Stimulated activated effector memory CD8-positive, alpha-beta T cell treated with anti-CD3 and anti-CD28 coated beads, Interleukin-12 subunit alpha, Interleukin-12 subunit beta, amount 100 ng/mL, for 72 hours (primary cell): ENCODE data around the gene HEATR5A.
A peak's percentile ranks its signal among the peaks of the same experiment; 100 is the strongest.
"Not testable (repeated sequence)": the region's sequence is repeated elsewhere in the genome, so short reads cannot be mapped to it uniquely, and the experiment has no call there.

Experiments used
- ATAC-seq: fragments of 150-1000 bp; cut with Tn5 transposase; 2 replicates; pipeline ENCODE4 v1.10.0; 2021
- DNase-seq, 2 donors: peaks; one replicate each; pipeline ENCODE4 v3.0.0; 2021 to 2022; ENCODE audit warnings: low spot score in 2 of 2
- H3K27ac Mint-ChIP-seq: one replicate; pipeline ENCODE4 v1.8.0; 2022; ENCODE audit warnings: mild to moderate bottlenecking, mixed read lengths
- H3K36me3 Mint-ChIP-seq: one replicate; pipeline ENCODE4 v1.8.0; 2022; ENCODE audit warnings: mild to moderate bottlenecking, mixed read lengths
- H3K4me1 Mint-ChIP-seq: one replicate; pipeline ENCODE4 v1.8.0; 2022; ENCODE audit warnings: mixed read lengths
- H3K4me3 Mint-ChIP-seq: one replicate; pipeline ENCODE4 v1.8.0; 2022; ENCODE audit warnings: mild to moderate bottlenecking, mixed read lengths
- H3K9me3 Mint-ChIP-seq: one replicate; pipeline ENCODE4 v1.8.0; 2022; ENCODE audit warnings: mixed read lengths

The HEATR5A gene

DNA sequence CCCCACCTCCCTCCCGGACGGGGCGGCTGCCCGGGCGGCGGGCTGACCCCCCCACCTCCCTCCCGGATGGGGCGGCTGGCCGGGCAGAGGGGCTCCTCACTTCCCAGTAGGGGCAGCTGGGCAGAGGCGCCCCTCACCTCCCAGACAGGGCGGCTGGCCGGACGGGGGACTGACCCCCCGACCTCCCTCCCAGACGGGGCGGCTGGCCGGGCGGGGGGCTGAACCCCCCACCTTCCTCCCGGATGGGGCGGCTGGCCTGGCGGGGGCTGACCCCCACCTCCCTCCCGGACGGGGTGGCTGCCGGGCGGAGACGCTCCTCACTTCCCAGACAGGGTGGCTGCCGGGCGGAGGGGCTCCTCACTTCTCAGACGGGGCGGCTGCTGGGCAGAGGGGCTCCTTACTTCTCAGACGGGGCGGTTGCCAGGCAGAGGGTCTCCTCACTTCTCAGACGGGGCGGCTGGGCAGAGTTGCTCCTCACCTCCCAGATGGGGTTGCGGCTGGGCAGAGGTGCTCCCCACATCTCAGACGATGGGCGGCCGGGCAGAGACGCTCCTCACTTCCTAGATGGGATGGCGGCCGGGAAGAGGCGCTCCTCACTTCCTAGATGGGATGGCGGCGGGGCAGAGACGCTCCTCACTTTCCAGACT, 16.8 kb upstream of the HEATR5A start:
- not testable (repeated sequence) for H3K9me3 Mint-ChIP-seq, H3K27ac Mint-ChIP-seq, H3K4me1 Mint-ChIP-seq, ATAC-seq, DNase-seq, H3K4me3 Mint-ChIP-seq, H3K36me3 Mint-ChIP-seq

DNA sequence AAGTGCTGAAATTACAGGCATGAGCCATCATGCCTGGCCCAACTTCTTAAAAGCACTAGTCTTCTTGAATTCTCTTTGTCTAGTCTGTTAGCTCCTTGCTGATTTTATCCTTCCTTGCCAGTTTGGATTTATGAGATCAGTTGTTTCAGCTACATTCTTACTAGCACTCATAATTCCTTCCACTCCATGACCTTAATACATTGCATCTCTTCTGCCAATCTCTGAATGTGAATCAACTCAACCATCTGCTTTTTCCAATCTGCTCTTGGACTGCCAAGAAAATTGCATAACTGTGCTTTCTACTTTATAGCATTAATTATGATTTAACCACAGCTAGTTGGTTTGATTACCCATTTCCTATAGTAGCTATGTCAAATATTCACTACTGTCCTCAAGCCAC, 14.9 kb upstream of the HEATR5A start:
- Mint-ChIP-seq H3K4me3 (no peak overlapping the region), H3K36me3 (no peaks in the 10 kb centered on the region), H3K27ac (no peak overlapping the region), H3K4me1 (peaks cover 5% of the 10 kb centered on the region), H3K9me3 (peaks cover 3% of the 10 kb centered on the region)
- DNase-seq (no peak), ATAC-seq (no peak)

DNA sequence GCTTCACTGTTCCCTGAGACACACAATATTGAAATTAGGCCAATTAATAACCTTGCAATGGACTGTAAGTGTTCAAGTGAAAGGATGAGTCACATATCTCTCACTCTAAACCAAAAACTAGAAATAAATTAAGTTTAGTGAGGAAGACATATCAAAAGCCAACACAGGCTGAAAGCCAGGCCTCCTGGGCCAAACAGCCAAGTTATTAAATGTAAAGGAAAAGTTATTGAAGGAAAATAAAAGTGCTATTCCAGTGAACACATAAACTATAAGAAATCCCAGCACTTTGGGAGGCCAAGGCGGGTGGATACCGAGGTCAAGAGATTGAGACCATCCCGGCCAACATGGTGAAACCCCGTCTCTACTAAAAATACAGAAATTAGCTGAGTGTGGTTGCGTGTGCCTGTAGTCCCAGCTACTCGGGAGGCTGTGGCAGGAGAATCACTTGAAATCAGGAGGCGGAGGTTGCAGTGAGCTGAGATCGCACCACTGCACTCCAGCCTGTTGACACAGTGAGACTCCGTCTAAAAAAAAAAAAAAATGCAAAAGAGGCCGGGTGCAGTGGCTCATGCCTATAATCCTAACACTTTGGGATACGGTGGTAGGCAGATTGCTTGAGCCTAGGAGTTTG, 10.4 kb upstream of the HEATR5A start:
- Mint-ChIP-seq H3K27ac (no peak overlapping the region), H3K4me1 (peaks cover 7% of the 10 kb centered on the region), H3K4me3 (no peak overlapping the region), H3K9me3 (peaks cover 3% of the 10 kb centered on the region), H3K36me3 (no peaks in the 10 kb centered on the region)
- ATAC-seq (no peak), DNase-seq (no peak)

DNA sequence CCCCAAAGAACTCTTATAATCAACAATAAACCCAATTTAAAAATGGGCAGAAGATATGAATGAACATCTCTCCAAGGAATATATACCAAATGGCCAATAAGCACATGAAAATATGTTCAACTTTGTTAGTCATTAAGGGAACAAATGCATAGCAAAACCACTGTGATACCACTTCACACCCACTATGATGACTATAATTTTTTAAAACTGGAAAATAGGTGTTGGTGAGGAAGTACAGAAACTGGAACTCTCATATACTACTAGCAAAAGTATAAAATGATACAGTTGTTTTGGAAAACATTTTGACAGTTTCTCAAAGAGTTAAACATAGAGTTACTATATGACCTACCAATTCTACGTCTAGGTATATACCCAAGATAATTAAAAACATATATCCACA, 9.4 kb upstream of the HEATR5A start:
- no peak for DNase-seq
- ATAC-seq = peak; percentile 95
- Mint-ChIP-seq H3K36me3 (no peaks in the 10 kb centered on the region), H3K27ac (no peak overlapping the region), H3K9me3 (peaks cover 3% of the 10 kb centered on the region), H3K4me1 (peaks cover 7% of the 10 kb centered on the region), H3K4me3 (no peak overlapping the region)

DNA sequence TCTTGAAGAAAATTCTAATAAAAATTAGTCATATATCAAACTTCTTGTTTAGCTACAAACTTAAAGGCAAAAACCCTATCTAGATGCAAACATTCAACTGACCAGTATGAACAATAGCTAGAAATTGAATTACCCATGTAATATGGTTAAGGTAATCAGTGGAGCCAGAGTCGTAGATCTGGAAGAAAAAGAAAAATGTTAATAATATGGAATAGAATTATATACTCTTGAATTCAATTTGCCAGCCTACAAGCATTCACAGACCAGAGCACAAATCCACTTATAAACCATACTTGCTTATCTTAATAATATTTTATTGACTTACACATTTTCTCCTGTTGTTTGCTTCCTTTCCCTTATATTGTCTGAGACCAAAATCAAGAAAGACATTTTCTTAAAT, 7.7 kb upstream of the HEATR5A start:
- Mint-ChIP-seq H3K4me1 (peaks cover 7% of the 10 kb centered on the region), H3K4me3 (no peak overlapping the region), H3K27ac (no peak overlapping the region), H3K36me3 (no peaks in the 10 kb centered on the region), H3K9me3 (peaks cover 3% of the 10 kb centered on the region)
- no peak for DNase-seq
- no peak for ATAC-seq

DNA sequence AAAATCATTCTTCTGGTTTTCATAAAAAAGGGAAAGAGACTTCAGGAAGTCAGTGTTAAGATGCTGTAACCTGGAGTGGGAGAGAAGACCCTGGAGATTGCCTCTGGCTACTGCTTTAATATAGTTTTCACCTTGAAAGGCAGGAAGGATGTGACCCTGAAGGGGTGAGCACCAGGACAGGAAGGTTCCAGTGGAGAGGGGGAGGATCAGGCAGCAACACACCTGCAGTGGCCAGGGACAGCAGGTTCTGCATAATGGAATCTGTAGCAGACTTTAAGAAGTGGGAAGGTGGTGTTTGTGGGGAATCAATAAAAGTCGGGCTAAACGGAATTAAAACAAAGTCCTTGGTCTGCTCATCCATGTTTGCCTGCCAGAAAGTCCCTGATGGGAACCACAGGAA, 6.3 kb upstream of the HEATR5A start:
- DNase-seq (no peak), ATAC-seq (no peak)
- no peak overlapping the region for H3K27ac Mint-ChIP-seq
- H3K4me1 Mint-ChIP-seq = peaks cover 11% of the 10 kb centered on the region
- no peaks in the 10 kb centered on the region for H3K9me3 Mint-ChIP-seq
- peaks cover 4% of the 10 kb centered on the region for H3K36me3 Mint-ChIP-seq
- H3K4me3 Mint-ChIP-seq = no peak overlapping the region

DNA sequence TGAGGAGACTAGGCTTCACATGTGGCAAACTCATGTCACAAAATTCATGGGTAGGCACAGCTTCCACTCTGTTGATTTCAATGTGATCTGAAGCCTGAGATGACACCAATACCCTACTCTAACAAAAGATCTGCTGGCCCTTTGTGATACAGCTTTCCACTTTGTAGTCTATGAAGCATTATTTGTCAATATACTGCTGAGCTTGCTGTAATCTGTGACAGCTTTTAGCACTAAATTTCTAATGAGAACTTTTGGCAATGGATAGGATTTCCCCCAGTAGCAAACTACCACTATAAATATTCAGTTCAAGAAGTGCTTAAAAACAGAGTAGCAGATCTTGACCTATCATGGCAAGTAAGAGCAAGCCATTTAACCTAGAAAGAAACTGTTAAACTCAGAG, 5.6 kb upstream of the HEATR5A start:
- H3K4me1 Mint-ChIP-seq = peaks cover 19% of the 10 kb centered on the region
- ATAC-seq = no peak

DNA sequence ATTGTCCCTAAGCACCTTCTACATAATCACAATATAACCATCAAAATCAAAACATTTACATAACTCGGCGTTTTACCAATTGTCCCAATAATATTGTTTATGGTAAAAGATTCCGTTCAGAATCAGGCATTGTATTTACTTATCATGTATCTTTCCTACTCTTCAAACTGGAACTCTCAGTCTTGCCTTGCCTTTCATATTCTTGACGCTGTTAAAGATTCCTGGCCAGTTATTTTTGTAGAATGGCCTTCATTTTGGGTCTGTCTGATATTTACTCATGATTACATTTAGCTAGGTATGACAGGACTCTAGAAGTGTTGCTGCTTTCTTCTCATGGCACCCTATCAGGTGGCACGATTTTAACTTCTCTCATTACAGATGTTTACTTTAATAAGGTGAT, 850 bp upstream of the HEATR5A start:
- peak overlapping the region; percentile 92 for H3K4me3 Mint-ChIP-seq
- H3K4me1 Mint-ChIP-seq = peaks cover 26% of the 10 kb centered on the region
- DNase-seq (no peak), ATAC-seq (no peak)
- H3K9me3 Mint-ChIP-seq = no peaks in the 10 kb centered on the region
- H3K27ac Mint-ChIP-seq = peak overlapping the region; percentile 93
- H3K36me3 Mint-ChIP-seq = peaks cover 10% of the 10 kb centered on the region

More for the DNA sequence above, 5.6 kb upstream of the HEATR5A start:
- Mint-ChIP-seq H3K36me3 (peaks cover 5% of the 10 kb centered on the region), H3K9me3 (no peaks in the 10 kb centered on the region), H3K4me3 (no peak overlapping the region), H3K27ac (no peak overlapping the region)
- DNase-seq = no peak

DNA sequence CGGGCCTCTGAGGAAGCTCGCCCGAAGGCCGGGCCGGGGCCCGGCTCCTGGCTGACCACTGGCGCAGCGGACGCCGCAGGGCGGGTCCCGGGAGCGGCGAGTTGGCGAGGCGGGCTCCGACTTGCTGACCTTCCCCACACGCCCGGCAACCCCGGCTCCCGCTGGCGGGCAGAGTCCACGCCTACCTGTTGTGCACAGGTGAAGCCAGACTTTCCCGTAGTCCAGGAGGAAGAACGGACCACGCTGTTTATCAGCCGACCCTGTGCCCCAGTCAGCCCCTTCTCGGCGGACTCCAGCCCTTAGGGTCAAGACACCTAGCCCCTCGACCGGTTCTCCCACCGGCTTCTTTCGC, 407 bp downstream of the HEATR5A start:
- DNase-seq = peak; percentile 10 to 58
- H3K9me3 Mint-ChIP-seq = no peaks in the 10 kb centered on the region
- peak overlapping the region; percentile 92 for H3K4me3 Mint-ChIP-seq
- peaks cover 10% of the 10 kb centered on the region for H3K36me3 Mint-ChIP-seq
- H3K4me1 Mint-ChIP-seq = peaks cover 31% of the 10 kb centered on the region
- peak overlapping the region; percentile 93 for H3K27ac Mint-ChIP-seq
- ATAC-seq = peak; percentile 2

DNA sequence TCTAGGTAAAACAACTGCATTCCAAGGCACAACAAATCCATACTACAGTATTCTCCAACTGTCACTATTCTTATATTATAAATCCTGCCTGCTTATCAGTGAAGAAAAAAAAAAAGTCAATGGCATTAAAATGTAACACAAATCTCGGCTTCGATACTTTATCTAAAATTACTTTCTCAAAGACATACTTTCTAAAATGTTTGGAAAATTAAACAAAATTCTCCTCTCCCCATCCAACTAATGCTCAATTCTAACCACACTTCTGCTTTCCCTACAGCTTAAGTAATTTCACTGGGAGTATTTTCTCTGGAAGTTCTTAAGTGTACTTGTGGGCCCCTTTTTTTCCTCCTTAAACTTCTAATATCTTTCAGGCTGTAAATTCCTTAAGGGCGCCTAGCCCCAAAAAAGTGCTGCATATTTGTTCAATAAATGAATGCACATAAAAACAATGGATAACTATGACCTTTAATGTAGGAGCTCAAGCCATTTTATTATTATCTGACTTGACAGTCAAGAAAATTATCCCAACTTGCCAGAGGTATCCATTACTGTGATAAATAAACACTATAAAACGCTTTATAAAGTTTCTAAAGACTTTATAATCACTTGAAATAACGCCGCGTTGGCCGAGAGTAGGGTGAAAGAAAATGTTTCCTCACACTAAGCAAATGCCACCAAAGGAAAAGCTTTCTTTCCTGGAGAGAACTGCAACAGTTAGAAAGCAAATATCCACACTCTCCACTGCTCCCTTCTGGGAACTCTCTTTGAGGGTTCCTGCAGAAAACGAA, 977 bp downstream of the HEATR5A start:
- H3K27ac Mint-ChIP-seq = peak overlapping the region; percentile 38

DNA sequence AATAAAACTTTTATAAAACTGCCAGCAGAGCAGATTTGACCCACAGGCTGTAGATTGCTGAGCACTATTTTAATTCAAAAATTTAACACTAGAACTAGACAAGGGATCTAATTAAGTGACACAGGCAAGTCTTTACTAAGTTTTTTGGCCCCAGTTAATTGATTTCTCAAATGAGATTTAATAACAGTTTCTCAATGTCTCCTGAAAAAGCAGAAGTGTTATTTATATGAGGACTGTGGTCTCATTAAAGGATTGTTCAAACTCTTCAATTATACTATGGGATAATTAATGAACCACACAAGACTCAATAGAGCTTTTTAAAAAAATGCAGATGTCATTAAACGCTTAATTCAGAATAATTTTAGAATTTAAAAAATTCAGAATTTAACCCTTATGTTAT, 1.9 kb downstream of the HEATR5A start:
- H3K27ac Mint-ChIP-seq = no peak overlapping the region
- H3K9me3 Mint-ChIP-seq = no peaks in the 10 kb centered on the region
- ATAC-seq (no peak), DNase-seq (no peak)
- H3K4me3 Mint-ChIP-seq = peak overlapping the region; percentile 23
- peaks cover 10% of the 10 kb centered on the region for H3K36me3 Mint-ChIP-seq
- peaks cover 44% of the 10 kb centered on the region for H3K4me1 Mint-ChIP-seq

More for the DNA sequence above, 977 bp downstream of the HEATR5A start:
- H3K4me3 Mint-ChIP-seq = peak overlapping the region; percentile 92
- H3K9me3 Mint-ChIP-seq = no peaks in the 10 kb centered on the region
- H3K36me3 Mint-ChIP-seq = peaks cover 10% of the 10 kb centered on the region
- ATAC-seq (no peak), DNase-seq (no peak)
- H3K4me1 Mint-ChIP-seq = peaks cover 36% of the 10 kb centered on the region

DNA sequence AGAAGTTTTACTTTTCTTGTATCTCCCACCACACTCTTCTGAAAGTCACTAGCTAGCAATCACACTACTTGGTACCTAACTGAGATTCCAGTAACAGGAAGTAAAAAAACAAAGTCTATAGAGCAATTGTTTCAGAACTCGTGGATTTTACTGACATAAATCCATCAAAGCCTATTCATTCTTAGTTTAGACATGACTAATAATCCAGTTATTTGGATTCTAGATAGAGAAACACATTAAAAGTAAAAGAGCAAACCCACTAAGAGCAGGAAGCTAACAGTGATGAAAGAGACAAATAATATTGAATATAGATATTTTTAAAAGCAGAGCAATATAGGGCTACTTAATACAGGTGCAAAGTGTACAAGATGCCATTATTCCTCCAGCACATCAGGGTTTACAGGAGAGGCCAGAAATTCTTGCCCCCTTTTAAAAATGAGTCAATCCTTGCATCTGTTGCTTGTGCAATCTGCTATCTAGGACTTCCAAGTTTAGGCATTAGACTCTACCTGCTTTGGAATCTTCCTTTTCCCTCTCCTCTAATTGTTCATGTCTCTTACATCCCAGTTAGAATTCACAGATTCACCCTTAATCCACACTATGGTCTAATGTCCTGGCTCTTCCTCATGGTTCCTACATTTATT, 6.0 kb downstream of the HEATR5A start:
- H3K9me3 Mint-ChIP-seq = no peaks in the 10 kb centered on the region
- no peak overlapping the region for H3K4me3 Mint-ChIP-seq
- H3K36me3 Mint-ChIP-seq = peaks cover 10% of the 10 kb centered on the region
- DNase-seq (no peak), ATAC-seq (no peak)
- H3K27ac Mint-ChIP-seq = no peak overlapping the region
- peaks cover 23% of the 10 kb centered on the region for H3K4me1 Mint-ChIP-seq

DNA sequence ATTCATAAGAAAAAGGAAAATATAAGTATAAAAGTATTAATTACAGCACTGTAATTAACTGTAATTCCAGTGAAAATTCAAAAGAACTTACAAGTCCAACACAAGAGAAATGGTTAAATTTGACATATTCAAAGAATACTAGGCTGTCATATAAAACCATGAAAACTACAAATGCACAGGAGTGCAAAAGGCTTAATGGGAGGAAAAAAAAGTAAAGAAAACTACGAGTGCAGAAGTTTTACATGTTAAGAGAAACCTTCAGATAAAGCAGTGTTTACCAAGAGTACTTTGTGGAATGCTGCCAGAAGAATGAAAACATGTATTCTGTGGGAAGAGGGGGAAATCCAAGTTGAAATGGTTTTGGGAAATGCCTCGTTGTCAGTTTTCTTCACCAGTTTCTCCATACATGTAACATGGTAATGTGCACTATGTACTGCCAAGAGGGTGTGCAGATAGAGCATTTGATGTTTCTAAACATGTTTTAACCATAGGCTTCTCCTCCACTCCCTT, 9.1 kb downstream of the HEATR5A start:
- no peaks in the 10 kb centered on the region for H3K9me3 Mint-ChIP-seq
- ATAC-seq (no peak), DNase-seq (no peak)
- peaks cover 19% of the 10 kb centered on the region for H3K4me1 Mint-ChIP-seq
- no peak overlapping the region for H3K27ac Mint-ChIP-seq
- no peak overlapping the region for H3K4me3 Mint-ChIP-seq
- peaks cover 5% of the 10 kb centered on the region for H3K36me3 Mint-ChIP-seq

DNA sequence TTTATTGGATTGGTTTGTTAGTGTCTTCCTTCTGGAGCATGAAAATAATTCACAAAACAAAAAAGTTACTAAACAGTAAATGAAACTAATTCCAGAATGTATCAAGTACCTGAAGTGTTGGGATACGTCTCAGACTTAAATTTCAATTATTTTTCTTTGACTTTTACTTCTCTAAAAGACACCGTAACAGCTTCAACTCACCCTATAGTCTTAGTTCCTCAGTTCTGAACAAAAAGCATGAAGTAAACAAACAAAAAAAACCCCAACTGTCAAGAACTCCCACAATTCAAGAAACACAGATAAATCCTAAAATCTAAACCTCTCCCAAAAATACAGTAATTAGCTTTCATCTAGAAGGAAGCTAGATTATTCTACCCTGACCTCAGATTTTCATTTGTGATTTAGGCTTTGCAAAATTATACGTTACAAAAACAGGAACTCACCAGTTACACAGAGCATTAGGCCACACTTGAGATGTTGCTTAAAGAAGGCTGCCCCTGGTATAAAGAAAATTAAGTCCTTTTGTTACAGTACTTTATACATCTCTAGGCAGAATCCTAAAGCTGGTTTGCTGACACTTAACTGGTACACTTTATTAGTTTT, 10.2 kb downstream of the HEATR5A start:
- no peak overlapping the region for H3K4me3 Mint-ChIP-seq
- peaks cover 5% of the 10 kb centered on the region for H3K36me3 Mint-ChIP-seq
- no peak for ATAC-seq
- H3K9me3 Mint-ChIP-seq = no peaks in the 10 kb centered on the region
- peaks cover 15% of the 10 kb centered on the region for H3K4me1 Mint-ChIP-seq
- no peak for DNase-seq
- H3K27ac Mint-ChIP-seq = peak overlapping the region; percentile 70

DNA sequence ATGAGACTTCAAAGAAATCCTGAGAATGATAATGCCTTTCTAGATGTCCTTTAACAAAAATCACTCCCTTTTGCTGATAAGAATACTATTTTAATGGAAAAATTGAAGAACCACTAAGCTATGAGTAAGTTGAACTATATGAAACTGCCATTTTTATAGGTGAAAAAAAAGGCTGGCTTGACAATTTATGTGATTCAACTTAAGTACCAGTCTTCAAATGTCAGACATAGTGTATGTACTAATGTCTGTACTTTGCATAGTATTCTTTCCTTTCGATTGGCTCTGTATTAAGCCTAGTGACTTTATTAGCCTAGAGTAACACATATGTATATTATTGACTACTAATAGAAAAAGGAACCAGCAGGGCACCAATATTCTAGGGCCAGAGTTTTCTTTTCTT, 11.9 kb downstream of the HEATR5A start:
- ATAC-seq (peak; percentile 37), DNase-seq (no peak)
- no peak overlapping the region for H3K27ac Mint-ChIP-seq
- no peaks in the 10 kb centered on the region for H3K9me3 Mint-ChIP-seq
- no peak overlapping the region for H3K4me3 Mint-ChIP-seq
- no peaks in the 10 kb centered on the region for H3K4me1 Mint-ChIP-seq
- H3K36me3 Mint-ChIP-seq = peaks cover 10% of the 10 kb centered on the region
